ENCODE data around the gene ARHGDIG.

The ARHGDIG gene

GRCh38 chr16:301235-301634 lies 20.8 kb downstream of the ARHGDIG start:
- H3K27me3 ChIP-seq (ENCODE audit: insufficient read depth, low read depth, severe bottlenecking): no peaks in the 10 kb centered on the region
- H3K9me3 ChIP-seq (ENCODE audit: severe bottlenecking): no peaks in the 10 kb centered on the region
- no peak for TF ChIP-seq CTCF (IDR thresholded peaks at IDR 0.05; ENCODE audit: low read depth, low read length)
- H3K27ac ChIP-seq: no peak overlapping the region
- peaks cover 36% of the 10 kb centered on the region for H3K36me3 ChIP-seq
- no peak for DNase-seq
- H3K4me3 ChIP-seq (ENCODE audit: low read depth, low read length): no peak overlapping the region

- no peak overlapping the region for H3K27ac ChIP-seq
- no peak for TF ChIP-seq CTCF (IDR thresholded peaks at IDR 0.05; ENCODE audit: low read depth, low read length)
- no peak for DNase-seq
- H3K4me3 ChIP-seq (ENCODE audit: low read depth, low read length): no peak overlapping the region
- H3K36me3 ChIP-seq: peaks cover 35% of the 10 kb centered on the region
- H3K27me3 ChIP-seq (ENCODE audit: insufficient read depth, low read depth, severe bottlenecking): no peaks in the 10 kb centered on the region
- no peaks in the 10 kb centered on the region for H3K9me3 ChIP-seq (ENCODE audit: severe bottlenecking)
Measured at GRCh38 chr16:301950-302349, 21.6 kb downstream of the ARHGDIG start.

- Histone ChIP-seq H3K27ac (no peak overlapping the region), H3K36me3 (peaks cover 40% of the 10 kb centered on the region), H3K27me3 (ENCODE audit: insufficient read depth, low read depth, severe bottlenecking) (no peaks in the 10 kb centered on the region), H3K9me3 (ENCODE audit: severe bottlenecking) (no peaks in the 10 kb centered on the region), H3K4me3 (ENCODE audit: low read depth, low read length) (no peak overlapping the region)
- DNase-seq: no peak
- TF ChIP-seq CTCF (IDR thresholded peaks at IDR 0.05; ENCODE audit: low read depth, low read length): peak; percentile 32; the same call in 1 of the 2 replicates
Measured at GRCh38 chr16:303760-304505, 23.5 kb downstream of the ARHGDIG start.

- Histone ChIP-seq H3K27me3 (ENCODE audit: insufficient read depth, low read depth, severe bottlenecking) (no peaks in the 10 kb centered on the region), H3K4me3 (ENCODE audit: low read depth, low read length) (no peak overlapping the region), H3K9me3 (ENCODE audit: severe bottlenecking) (no peaks in the 10 kb centered on the region), H3K36me3 (peaks cover 41% of the 10 kb centered on the region), H3K27ac (no peak overlapping the region)
- TF ChIP-seq CTCF (IDR thresholded peaks at IDR 0.05; ENCODE audit: low read depth, low read length): no peak
- no peak for DNase-seq
Measured at GRCh38 chr16:305916-306626, 25.7 kb downstream of the ARHGDIG start.

- H3K27ac ChIP-seq: no peak overlapping the region
- no peak for DNase-seq
- no peak overlapping the region for H3K4me3 ChIP-seq (ENCODE audit: low read depth, low read length)
- no peaks in the 10 kb centered on the region for H3K9me3 ChIP-seq (ENCODE audit: severe bottlenecking)
- H3K36me3 ChIP-seq: peaks cover 47% of the 10 kb centered on the region
- TF ChIP-seq CTCF (IDR thresholded peaks at IDR 0.05; ENCODE audit: low read depth, low read length): no peak
- H3K27me3 ChIP-seq (ENCODE audit: insufficient read depth, low read depth, severe bottlenecking): no peaks in the 10 kb centered on the region
Measured at GRCh38 chr16:306911-307370, 26.6 kb downstream of the ARHGDIG start.

Measured in WERI-Rb-1 (cell line).